ENCODE data around the gene ERCC2.

DNA sequence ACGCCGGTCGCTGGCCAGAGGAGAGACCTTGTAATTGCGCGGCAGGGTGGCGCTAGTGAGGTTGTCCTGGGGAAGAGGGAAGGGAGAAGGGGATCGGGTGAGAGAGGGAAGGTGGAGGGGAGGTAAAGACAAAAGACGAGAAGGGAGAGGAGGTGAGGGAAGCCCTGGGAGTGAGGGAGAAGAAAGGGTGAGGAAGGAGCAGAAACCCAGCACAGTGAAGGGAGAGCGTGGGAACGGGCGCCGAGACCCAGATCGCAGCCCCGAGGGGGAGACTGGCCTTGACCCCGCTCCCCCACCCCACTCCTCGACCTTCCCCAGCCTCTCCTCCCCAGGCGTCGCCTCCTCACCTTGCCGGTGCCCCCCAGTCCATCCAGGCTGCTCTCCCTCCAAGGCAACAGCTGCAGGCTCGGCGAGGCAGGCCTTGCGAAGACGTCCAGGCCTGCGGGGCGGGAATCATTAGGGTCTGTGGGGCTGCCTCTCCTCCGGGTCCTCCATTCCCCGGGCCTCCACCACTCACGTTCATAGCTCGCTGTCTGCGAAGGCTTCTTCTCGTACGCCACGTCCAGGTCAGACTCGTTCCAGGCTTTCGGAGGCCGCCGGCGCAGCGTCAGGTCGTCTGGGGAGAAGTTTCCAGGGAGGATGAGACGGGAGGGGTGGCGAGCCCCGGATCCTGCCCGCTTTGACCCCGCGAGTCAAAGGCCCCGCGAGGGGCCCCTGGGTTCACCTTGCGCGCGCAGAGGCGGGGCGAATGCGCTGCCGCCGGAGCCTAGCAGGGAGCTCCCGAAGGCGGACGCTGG, 25.6 kb upstream of the ERCC2 start:
- TF ChIP-seq CTCF (IDR thresholded peaks at IDR 0.05) (no peak), POLR2A (IDR thresholded peaks at IDR 0.05) (no peak)
